HG02623 (cell line): ENCODE data around the gene RPS28.
"Not testable (repeated sequence)": the region's sequence is repeated elsewhere in the genome, so short reads cannot be mapped to it uniquely, and the experiment has no call there.

Experiments
- ATAC-seq: cut with Tn5 transposase; IDR thresholded peaks from one replicate; pipeline ENCODE4 v1.9.1; 2021; ENCODE audit warnings: moderate library complexity; ENCODE audit not compliant: unreplicated experiment

Gene RPS28

DNA sequence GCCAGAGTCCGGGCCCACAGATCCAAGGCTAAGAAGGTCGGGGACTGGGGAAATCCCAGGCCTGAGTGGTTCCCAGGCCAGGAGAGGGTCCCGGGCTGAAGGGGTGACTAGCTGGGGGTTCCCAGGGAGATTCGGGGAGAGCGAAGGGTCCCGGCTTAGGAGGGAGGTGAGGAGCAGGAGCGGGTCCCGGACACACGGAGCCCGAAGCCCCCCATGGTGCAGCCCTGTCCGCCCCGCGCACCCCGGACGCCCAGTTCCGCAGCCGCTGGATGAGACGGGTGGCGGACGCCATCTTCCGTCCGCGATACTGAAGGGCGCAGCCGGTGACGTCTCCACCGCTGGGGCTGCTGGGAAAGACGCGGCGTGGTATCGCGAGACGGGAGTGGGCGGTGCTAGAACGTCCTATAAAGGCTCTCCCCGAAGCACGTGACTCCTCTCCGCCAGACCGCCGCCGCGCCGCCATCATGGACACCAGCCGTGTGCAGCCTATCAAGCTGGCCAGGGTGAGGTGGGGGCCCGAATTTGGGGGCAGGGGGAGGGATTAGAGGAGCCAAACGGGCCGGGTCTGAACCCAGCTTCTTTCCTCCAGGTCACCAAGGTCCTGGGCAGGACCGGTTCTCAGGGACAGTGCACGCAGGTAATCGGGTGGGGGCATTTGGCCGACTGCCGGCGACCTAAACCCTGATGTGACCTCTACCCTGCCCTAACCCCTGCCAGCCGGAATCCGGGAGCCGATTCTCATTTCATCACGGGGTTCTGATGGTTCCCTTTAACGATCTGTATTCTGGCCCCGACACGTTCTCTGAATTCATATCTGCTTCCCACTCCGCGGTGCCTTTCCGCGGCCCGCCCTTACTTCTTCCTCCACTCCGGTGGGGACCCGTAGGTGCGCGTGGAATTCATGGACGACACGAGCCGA lies at the start of gene RPS28, which contains the start of gene NDUFA7:
Gene RPS28 (plus strand): TSS at position 430 of the 919 bp plus-strand sequence. CDS start 35 bp downstream, at position 465.
Gene NDUFA7 (minus strand): TSS at position 309 of the 919 bp plus-strand sequence. CDS start 17 bp downstream, at position 292.
- ATAC-seq, result peak; percentile 78

DNA sequence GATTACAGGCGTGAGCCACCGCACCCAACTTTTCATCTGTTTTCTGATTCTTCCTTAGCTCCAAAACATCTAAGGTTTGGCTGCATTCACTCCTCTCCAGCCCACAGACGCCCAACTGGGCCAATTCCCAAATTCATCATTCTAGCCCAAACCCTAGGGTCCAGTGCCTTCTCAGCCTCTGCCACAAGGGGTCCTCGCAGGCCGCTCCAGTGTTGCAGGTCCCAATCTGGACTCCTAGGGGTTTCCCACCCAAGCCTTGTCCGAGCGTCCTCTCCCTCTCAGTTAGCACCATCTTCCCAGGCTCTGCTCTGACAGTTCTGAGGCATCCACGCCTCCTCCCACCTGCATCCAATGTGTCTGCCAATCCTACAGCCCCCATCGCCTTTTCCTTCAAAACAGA lies 44.8 kb upstream of the RPS28 start:
- ATAC-seq, result not testable (repeated sequence)

DNA sequence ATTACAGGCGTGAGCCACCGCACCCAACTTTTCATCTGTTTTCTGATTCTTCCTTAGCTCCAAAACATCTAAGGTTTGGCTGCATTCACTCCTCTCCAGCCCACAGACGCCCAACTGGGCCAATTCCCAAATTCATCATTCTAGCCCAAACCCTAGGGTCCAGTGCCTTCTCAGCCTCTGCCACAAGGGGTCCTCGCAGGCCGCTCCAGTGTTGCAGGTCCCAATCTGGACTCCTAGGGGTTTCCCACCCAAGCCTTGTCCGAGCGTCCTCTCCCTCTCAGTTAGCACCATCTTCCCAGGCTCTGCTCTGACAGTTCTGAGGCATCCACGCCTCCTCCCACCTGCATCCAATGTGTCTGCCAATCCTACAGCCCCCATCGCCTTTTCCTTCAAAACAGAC lies 30.0 kb upstream of the RPS28 start:
- ATAC-seq, result not testable (repeated sequence)

DNA sequence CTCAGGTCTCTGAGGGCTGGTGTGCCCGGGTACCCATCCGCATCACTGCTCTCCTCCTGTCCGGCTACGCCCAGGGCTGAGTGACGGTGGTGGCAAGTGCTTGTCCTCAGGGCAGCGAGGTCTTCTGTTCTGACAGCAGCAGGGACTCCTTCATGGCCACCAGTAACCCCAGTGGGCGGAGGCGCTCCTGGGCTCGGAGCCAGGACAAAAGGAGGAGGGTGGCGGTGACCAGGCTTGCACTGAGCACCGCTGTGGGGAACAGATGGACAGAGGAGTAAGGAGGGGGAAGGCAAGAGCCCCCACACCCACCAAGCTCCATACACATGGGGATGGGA lies 19.0 kb upstream of the RPS28 start:
- ATAC-seq, result no peak

DNA sequence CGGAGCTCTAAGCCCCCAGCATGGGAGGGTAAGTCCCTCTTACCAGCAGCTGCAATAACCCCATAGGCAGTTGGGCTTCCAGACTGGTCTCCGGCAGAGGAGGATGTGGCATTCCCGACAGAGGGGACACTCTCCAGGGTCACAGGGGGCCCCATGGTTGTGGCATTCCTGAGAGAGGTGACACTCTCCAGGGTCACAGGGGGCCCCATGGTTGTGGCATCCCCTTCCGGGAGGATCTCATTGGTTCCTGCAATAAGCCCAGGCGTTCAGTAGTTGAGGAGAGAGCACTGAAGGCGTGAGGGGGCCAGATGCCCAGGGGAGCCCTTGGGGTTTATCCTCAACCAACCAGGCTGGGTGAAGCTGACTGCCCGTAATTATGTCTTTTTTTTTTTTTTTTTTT lies 18.6 kb upstream of the RPS28 start:
- no peak for ATAC-seq

DNA sequence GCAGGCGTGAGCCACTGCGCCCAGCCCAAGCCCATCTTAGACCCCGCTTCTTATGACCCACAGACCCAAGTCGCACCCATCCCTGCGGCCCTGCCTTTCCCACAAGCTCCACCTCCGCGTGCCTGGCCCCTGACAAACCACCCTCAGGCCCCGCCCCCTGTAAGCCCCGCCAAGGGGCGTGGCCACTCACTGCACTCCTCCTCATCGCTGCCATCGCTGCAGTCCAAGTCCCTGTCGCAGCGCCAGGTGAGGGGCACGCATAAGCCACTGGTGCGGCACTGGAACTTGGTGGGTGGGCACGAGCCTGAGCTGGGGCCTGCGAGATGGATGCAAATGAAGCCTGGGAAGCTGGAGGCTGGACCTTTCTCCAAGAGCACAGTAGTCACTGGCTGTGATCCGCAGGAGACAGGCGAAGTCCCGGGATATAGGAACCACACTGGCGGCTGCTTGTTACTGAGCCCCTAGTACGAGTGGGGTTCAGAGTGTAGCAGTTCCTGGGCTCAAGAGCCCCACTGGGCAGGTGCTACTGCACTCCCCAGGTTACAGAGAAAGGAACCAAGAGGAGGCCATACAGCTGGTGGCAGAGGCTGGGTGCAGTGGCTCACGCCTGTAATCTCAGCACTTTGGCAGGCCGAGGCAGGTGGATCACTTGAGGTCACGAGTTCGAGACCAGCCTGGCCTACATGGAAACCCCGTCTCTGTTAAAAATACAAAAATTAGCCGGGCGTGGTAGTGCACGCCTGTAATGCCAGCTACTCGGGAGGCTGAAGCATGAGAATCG lies 16.3 kb upstream of the RPS28 start:
- ATAC-seq, result no peak

DNA sequence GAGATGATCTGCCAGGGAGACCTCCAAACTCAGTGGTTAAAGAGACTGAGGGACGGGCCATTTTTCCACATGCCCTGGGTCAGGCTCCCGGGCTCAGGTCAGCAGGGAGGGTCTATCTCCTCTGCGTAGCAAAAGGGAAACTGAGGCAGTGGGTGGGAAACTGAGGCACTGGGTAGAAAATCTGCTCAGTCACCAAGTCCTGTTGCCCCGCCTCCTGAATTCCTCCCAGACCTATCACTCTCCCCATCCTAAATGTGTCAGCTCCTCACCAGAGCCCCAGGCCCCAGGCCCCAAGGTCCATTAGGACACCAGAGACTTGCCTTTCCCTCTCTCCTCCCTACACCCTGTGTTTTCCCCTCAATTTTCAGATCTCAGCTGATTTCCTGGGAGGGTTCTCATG lies 15.5 kb upstream of the RPS28 start:
- no peak for ATAC-seq

DNA sequence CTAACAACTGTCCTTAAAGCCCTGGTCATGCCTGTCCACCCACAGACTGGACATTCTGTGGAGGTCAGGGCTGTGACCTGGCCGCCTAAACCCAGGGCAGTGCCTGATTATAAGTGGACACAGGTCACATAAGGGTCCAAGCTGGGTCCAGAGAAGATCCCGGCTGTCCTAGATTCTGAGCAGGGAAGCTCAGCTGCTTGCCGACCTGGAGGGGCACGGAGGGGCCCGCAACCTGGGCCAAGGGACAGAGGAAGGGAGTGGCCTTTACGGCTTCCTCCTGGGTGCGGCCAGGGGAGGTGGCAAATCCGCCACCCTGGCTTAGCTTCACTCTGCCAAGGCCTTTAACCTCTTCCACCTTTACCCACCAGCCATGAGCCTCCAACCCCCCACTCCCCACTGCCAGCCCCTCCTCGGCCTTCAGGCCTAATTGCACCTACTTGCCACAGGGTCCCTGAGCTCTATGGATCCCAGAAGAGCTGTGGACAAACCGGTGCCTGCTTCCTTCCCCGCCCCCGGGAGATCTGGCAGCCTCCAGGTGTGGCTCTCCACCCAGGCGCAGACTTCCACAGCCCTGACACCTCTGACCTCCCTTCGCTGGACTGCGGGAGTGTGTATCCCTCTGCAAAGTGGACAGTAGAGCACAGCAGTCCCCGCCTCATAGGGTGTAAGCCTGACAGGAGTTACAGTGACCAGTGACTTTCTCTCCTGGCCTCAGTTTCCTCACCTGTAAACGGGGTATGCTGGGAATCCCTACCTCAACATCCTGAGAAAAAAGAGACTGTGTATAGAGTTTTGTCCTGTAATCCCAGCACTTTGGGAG lies 14.9 kb upstream of the RPS28 start:
- no peak for ATAC-seq

DNA sequence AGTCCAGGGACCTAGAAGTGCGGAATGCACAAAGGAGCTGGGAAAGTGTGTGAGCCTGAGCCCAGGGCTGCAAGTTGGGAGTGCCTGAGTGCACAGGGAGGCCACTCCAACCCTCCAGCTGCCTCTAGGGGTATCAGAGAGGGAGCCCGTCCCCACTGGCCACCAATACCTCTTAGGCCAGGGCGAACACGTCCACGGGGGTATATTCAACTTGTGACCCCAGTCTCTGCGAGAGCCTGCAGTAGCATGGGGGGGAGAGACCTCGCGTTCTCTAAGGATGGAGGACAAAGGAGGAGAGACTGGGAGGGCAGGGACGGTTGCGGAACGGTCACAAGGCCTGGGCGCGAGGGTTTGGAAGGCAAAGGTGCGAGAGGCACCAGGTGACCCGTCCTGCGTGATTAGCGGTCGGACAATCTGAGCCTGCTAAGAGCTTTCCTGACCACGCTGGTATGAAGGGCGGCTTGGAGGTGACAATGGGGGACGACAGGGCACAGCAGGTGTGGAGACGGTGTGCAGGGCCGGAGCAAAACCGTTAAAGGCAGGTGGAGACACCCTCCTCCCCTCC lies 13.8 kb upstream of the RPS28 start:
- no peak for ATAC-seq

DNA sequence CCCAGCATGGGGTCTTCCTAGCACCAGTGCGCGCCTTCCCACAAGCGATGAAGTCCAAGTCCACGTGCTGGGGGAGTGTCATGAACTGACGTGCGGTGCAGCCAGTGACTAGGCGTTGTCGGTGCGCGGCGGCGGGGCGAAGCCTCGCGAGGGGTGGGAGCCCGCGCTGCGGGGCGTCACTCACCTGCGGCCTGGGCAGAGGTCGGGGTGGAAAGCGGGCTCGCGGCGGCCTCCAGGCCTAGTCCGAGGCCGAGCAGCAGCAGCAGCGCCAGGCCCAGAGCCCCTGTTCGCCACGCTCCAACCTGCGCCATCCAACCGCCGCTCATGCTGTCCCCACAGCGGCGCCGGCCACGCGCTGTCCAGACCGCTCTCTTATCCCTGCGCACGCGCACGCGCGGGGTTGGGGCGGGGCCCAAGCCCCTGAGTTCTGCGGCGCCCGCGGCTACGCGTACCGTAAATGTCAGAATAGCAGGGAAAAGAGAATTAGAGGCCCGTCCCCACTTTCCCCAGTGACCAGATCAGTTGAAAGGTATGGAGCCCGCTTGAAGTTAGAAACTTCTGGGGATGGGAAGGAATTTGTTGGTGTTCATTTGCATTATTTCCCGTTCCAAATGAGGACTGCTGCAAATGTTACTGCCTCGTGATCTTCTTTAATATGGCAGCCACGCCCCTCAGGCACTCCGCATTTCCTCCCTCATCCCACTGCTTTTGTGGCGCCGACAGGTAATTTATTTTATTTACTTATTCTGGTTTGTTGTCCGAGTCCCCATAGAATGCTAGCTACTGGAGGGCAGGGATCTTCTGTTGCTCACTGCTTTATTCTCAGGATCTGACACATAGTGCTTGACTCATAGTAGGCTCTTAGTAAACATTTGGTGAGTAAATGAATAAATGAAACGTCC lies 13.1 kb upstream of the RPS28 start, which contains the start of gene CD320:
Gene CD320 (minus strand): TSS at position 394 of the 902 bp plus-strand sequence. CDS start 68 bp downstream, at position 326.
- peak; percentile 75 for ATAC-seq

DNA sequence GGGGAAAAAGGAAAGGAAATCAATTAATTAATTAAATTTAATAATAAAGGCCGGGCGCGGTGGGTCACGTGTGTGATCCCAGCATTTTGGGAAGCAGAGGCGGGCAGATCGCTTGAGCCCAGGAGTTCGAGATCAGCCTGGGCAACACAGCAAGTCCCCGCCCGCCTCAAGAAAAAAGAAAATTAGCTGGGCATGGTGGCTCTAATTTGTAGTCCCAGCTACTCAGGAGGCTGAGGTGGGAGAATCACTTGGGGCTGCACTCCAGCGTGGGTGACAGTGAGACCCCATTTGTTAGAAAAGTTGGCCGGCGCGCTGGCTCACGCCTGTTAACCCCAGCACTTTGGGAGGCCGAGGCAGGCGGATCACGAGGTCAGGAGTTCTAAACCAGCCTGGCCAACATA lies 12.4 kb upstream of the RPS28 start:
- ATAC-seq, result no peak

DNA sequence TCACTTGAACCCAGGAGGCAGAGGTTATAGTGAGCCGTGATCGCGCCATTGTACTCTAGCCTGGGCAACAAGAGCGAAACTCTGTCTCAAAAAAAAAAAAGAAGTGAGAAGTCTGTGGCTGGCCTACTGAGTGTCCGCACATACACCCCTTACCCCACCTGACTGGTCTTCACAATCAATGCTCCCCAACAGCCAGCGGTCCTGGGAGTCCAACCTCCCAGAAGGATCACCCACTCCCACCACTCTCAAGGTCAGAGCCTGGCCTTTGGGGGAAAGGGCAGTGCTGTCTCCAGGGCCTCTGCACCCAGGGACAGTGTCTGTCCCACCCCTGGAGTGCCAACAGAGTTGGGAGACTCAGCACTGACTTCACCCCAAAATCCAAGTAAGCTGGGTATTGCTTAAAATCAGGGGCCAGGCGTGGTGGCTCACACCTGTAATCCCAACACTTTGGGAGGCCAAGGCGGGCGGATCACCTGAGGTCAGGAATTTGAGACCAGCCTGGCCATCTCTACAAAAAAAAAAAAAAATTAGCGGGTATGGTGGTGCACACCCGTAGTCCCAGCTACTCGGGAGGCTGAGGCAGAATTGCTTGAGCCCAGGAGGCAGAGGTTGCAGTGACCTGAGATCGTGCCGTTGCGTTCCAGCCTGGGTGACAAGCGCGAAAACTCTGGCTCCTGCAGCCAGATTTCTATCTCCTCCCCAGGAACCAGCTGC lies 10.8 kb upstream of the RPS28 start:
- ATAC-seq, result no peak

DNA sequence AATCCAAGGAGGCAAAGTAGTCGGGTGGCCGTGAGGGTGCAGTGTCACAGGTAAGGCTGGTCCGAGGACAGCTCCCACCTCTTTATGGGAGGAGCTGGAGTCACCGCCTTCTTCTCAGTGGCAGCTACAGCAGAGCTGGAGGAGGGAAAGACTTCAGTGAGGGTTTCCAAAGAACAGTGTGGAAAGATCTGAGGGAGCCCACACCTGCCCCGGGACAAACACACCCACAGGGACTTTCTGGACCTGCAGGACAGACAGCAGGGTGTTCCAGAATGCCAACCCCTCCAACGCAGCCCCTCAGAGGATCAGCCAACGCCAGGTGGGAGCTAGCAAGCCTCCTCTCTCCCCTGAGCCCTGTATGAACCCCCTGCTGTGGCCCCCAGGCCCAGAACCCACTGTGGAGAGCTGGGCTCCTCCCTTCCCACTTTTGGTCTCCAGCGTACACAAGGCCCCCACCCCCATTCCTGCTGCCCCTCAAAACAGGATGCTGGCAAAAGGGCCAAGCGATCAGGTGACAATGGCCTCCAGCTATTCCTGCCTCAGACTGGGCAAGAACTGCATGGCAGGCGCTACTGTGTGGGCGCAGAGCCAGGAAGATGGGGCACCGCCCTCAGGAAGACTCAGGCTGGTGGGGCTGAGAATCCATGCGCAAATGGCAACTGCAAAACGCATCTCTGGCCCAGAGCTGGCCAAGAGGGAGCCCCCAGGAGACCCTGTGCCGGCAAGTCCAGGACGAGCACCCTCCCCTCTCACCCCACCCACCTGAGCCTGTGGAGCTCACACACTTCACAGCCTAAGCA lies 9.6 kb upstream of the RPS28 start:
- no peak for ATAC-seq

DNA sequence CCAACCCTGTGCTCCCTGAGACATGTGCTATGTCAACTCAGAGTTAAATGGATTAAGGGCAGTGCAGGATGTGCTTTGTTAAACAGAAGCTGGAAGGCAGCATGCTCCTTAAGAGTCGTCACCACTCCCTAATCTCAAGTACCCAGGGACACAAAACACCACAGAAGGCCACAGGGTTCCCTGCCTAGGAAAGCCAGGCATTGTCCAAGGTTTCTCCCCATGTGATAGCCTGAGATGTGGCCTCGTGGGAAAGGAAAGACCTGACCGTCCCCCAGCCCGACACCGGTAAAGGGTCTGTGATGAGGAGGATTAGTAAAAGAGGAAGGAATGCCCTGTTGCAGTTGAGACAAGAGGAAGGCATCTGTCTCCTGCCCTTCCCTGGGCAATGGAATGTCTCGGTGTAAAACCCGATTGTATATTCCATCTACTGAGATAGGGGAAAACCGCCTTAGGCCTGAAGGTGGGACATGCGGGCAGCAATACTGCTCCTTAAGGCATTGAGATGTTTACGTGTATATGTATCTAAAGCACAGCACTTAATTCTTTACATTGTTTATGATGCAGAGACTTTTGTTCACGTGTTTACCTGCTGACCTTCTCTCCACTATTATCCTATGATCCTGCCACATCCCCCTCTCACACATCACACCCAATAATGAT lies 6.2 kb upstream of the RPS28 start:
- ATAC-seq, result not testable (repeated sequence)

DNA sequence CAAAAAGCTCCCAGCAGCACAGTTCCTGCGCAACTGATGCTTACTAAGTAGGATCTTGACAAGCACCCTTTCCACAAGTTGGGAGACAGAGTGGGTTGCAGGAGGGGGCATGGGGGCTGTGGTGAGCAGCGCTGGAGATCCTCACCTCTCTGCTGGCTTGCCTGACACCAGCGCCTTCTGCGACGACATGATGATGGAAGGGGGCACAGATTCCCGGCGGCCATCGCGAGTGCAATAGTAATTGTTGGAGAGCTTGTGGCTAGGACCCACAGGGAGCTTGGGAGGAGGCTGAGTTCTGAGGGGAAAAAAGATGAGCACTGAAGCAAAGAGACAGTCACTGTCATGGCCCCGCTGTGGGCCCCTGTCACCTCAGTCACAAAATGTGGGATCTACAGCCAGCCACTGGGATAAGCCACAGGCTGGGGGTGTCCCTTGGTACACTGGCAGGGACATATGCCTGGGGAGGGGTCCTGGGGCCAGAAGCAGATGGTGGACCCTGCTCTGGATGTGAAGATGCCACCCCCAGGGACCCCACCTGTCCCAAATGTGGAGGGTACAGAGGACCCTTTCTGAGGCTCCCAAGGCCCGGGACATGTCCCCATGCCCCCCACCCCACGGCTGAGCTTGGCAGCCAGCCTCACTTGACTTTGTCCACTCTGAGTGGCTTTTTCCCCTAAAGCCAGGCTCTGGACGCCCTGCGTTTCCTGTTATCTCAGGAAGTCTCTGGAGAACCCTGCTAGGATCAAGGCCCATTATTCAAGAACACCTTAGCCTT lies 4.8 kb upstream of the RPS28 start:
- no peak for ATAC-seq

DNA sequence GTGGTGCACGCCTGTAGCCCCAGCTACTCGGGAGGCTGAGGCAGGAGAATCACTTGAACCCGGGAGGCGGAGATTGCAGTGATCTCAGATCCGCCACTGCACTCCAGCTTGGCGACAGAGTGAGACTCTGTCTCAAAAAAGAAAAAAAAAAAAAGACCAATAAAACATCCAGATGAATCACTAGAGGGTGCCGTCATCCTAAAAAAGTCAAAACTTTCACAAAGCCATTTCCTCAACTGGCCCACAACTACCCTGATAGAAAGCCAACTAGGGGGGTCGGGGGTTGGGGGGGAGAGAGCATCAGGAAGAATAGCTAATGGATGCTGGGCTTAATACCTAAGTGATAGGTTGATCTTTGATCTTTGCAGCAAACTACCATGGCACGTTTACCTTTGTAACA lies 2.5 kb upstream of the RPS28 start:
- not testable (repeated sequence) for ATAC-seq
